GM18867 (cell line): ENCODE results near the gene TIMM10B.
A peak's percentile ranks its signal among the peaks of the same experiment; 100 is the strongest.
"Not testable (repeated sequence)": the region's sequence is repeated elsewhere in the genome, so short reads cannot be mapped to it uniquely, and the experiment has no call there.

ENCODE experiments used
- ATAC-seq: cut with Tn5 transposase; IDR thresholded peaks from one replicate; pipeline ENCODE4 v1.9.1; 2021; ENCODE audit warnings: mild to moderate bottlenecking, moderate library complexity; ENCODE audit not compliant: unreplicated experiment

Gene TIMM10B

GRCh38 chr11:6504166-6504565, 22.9 kb downstream of the TIMM10B start:
- ATAC-seq = no peak

DNA sequence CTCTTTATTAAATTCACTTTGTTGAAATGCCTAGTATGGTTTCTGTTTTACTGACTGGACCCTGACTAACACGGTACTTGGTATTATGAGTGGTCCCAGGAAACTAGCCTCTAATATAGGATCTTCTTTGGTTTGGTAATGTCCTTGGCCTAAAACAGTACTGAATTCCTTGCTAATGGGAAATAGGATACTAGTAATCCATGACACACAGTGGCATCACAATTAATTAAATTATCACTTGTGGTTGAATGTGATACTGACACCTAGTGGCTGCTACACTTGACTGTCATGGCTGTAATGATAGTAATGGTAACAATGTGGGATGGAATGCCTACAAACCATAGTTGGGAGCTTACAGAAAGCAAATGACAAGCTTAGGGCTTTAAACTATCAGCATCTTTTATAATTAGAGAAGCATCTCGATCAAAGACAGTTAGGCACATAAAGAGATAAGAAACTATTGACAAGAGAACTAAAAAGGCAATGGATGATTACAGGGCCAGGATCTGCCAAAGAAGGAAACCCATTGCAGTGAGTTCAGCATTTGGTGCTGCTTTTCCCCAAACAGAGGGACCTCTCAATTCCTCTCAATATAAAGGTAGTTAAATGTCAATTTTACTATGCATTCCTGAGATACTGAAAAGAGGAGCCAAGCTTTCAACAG, 24.4 kb downstream of the TIMM10B start:
- no peak for ATAC-seq

DNA sequence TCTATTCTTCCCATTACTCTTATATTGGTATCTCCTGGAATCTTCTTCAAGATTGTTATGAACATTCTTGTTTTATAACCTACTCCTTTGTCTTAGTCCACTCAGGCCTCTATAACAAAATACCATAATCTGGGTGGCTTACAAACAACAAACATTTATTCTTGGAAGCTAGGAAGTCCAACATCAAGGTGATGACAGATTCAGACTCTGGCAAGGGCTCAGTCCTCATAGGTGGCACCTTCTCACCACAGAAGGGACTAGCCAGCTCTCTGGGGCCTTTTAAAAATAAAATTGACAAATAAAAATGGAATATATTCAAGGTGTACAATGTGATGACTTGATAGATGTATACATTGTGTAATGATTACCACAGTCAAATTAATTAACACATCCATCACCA, 35.6 kb downstream of the TIMM10B start:
- no peak for ATAC-seq

DNA sequence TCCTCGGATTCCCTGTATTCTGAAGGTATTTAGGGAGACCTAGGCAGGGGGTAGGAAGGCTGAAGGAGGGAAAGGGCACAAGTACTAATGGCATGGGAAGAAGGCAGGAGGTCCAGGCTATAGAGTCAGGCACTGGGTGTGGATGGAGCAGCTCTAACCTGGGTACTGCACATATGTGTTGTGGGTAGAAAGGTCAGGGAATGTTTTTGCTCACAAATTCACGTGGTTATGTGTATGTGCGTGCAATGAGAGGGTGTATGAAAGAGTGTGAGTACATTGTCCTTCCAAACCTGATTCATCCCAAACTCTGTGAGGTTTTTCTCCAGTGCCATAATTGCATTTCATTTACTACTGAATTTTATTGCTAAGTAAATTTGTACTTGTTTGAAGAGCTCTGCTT, 39.0 kb downstream of the TIMM10B start:
- no peak for ATAC-seq

GRCh38 chr11:6521946-6522345, 40.6 kb downstream of the TIMM10B start:
- not testable (repeated sequence) for ATAC-seq

DNA sequence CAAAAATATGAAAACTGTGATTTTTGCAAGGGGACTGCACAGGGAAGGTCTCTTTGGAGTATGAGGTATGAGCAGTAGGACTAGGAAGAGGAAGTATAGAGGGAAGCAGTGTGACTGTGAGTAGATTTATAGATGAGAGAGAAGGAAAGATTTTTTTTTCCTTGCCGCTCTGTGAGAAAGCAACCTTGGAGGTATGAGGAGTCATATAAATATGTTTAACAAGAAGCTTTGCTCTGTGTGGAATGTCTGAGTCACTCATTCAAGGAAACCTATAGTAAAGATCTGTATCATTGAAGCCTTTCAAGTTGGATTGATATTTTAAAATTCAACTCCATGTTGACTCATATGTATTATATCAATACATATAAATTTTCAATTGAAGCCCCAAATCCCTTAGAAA, 42.0 kb downstream of the TIMM10B start:
- no peak for ATAC-seq

- ATAC-seq = peak; percentile 56
Measured at GRCh38 chr11:6526411-6527135, 45.3 kb downstream of the TIMM10B start.

- no peak for ATAC-seq
Measured at GRCh38 chr11:6529266-6529665, 48.0 kb downstream of the TIMM10B start.

- no peak for ATAC-seq
Measured at GRCh38 chr11:6530848-6531247, 49.5 kb downstream of the TIMM10B start.

GRCh38 chr11:6531267-6531752, 50.0 kb downstream of the TIMM10B start:
- no peak for ATAC-seq
